C4-2B (cell line): ENCODE measurements around the gene GALNT13.

Source experiments
- H3K27ac ChIP-seq: fragments of 450-650 bp; 2 replicates; pipeline ENCODE4 v1.5.1; 2017
- CTCF ChIP-seq: fragments of 450-650 bp; conservative IDR thresholded peaks from 2 replicates; pipeline ENCODE4 v1.5.1; 2017; ENCODE audit warnings: mild to moderate bottlenecking
- ZFX ChIP-seq: fragments of 450-650 bp; IDR thresholded peaks from 2 replicates; pipeline ENCODE4 v1.6.1; 2017

The GALNT13 gene

GRCh38 chr2:153871231-153872221, at the start of gene GALNT13:
GALNT13 (plus strand) TSS chr2:153871922.
- H3K27ac ChIP-seq = no peak within 1 kb of the TSS
- TF ChIP-seq ZFX = no peak
- TF ChIP-seq CTCF = no peak

GRCh38 chr2:153823880-153824279, 47.8 kb upstream of the GALNT13 start:
- H3K27ac ChIP-seq = no peak overlapping the region
- TF ChIP-seq ZFX = no peak
- no peak for TF ChIP-seq CTCF

- TF ChIP-seq CTCF (no peak), ZFX (no peak)
- no peak overlapping the region for H3K27ac ChIP-seq
These were observed 43.4 kb upstream of the GALNT13 start for GRCh38 chr2:153828335-153828734.

GRCh38 chr2:153834662-153835061, 37.1 kb upstream of the GALNT13 start:
- TF ChIP-seq ZFX (no peak), CTCF (no peak)

GRCh38 chr2:153858250-153858649, 13.5 kb upstream of the GALNT13 start:
- TF ChIP-seq ZFX (no peak), CTCF (no peak)
- H3K27ac ChIP-seq = no peak overlapping the region

More at GRCh38 chr2:153834662-153835061, 37.1 kb upstream of the GALNT13 start:
- no peak overlapping the region for H3K27ac ChIP-seq

GRCh38 chr2:153864022-153864421, 7.7 kb upstream of the GALNT13 start:
- no peak overlapping the region for H3K27ac ChIP-seq
- TF ChIP-seq CTCF = no peak
- no peak for TF ChIP-seq ZFX

GRCh38 chr2:153866595-153866994, 5.1 kb upstream of the GALNT13 start:
- no peak for TF ChIP-seq ZFX
- TF ChIP-seq CTCF = no peak
- H3K27ac ChIP-seq = no peak overlapping the region
